Hematopoietic multipotent progenitor cell treated with erythropoietin and hydrocortisone succinate and interleukin-3 and kit ligand, for 4 days (in vitro differentiated cells): ENCODE results near the gene LMBRD2.
A peak's percentile ranks its signal among the peaks of the same experiment; 100 is the strongest.
"Not testable (repeated sequence)": the region's sequence is repeated elsewhere in the genome, so short reads cannot be mapped to it uniquely, and the experiment has no call there.

Experiments
- DNase-seq: peaks from one replicate; pipeline ENCODE4 v3.0.0-alpha.2; 2015

Gene LMBRD2

GRCh38 chr5:36151434-36152323 is at the start of gene LMBRD2, which contains the start of gene SKP2:
LMBRD2 (minus strand) TSS chr5:36151887; CDS start chr5:36143349, 8,538 bp downstream.
SKP2 (plus strand) TSS chr5:36152111; CDS start chr5:36152263, 152 bp downstream.
- DNase-seq: peak; percentile 99

GRCh38 chr5:36200513-36200912 is 48.8 kb upstream of the LMBRD2 start:
- no peak for DNase-seq

- DNase-seq: no peak
Measured at GRCh38 chr5:36199620-36200019, 47.9 kb upstream of the LMBRD2 start.

- not testable (repeated sequence) for DNase-seq
Measured at GRCh38 chr5:36198783-36199182, 47.1 kb upstream of the LMBRD2 start.

- no peak for DNase-seq
Measured at GRCh38 chr5:36198281-36198680, 46.6 kb upstream of the LMBRD2 start.

GRCh38 chr5:36193746-36194145 is 42.1 kb upstream of the LMBRD2 start:
- no peak for DNase-seq

- DNase-seq: not testable (repeated sequence)
Measured at GRCh38 chr5:36184408-36184807, 32.7 kb upstream of the LMBRD2 start.

- DNase-seq: no peak
Measured at GRCh38 chr5:36181774-36182173, 30.1 kb upstream of the LMBRD2 start.

GRCh38 chr5:36180556-36181350 is 29.1 kb upstream of the LMBRD2 start:
- DNase-seq: no peak

GRCh38 chr5:36179950-36180349 is 28.3 kb upstream of the LMBRD2 start:
- DNase-seq: no peak

GRCh38 chr5:36178524-36178890 is 26.8 kb upstream of the LMBRD2 start:
- no peak for DNase-seq

GRCh38 chr5:36177715-36178523 is 26.2 kb upstream of the LMBRD2 start:
- DNase-seq: peak; percentile 59

- DNase-seq: no peak
Measured at GRCh38 chr5:36177154-36177553, 25.5 kb upstream of the LMBRD2 start.

- DNase-seq: no peak
Measured at GRCh38 chr5:36175043-36175442, 23.4 kb upstream of the LMBRD2 start.

- no peak for DNase-seq
Measured at GRCh38 chr5:36174119-36174518, 22.4 kb upstream of the LMBRD2 start.

GRCh38 chr5:36173426-36173825 is 21.7 kb upstream of the LMBRD2 start:
- no peak for DNase-seq

- DNase-seq: no peak
Measured at GRCh38 chr5:36172599-36172998, 20.9 kb upstream of the LMBRD2 start.

GRCh38 chr5:36170832-36171424 is 19.2 kb upstream of the LMBRD2 start:
- DNase-seq: no peak

- peak; percentile 24 for DNase-seq
Measured at GRCh38 chr5:36168737-36169136, 17.1 kb upstream of the LMBRD2 start.

- no peak for DNase-seq
Measured at GRCh38 chr5:36164461-36164860, 12.8 kb upstream of the LMBRD2 start.

- DNase-seq: no peak
Measured at GRCh38 chr5:36162810-36163486, 11.3 kb upstream of the LMBRD2 start.

- no peak for DNase-seq
Measured at GRCh38 chr5:36161361-36161760, 9.7 kb upstream of the LMBRD2 start.
